VCaP (cell line): ENCODE results near the gene RAG2.

ENCODE experiments used
- H3K27ac ChIP-seq: fragments of 450-650 bp; 2 replicates; pipeline ENCODE4 v1.5.1; 2017
- CTCF ChIP-seq: fragments of 450-650 bp; conservative IDR thresholded peaks from 2 replicates; pipeline ENCODE4 v1.5.1; 2017; ENCODE audit warnings: mild to moderate bottlenecking, moderate library complexity

Gene RAG2

DNA sequence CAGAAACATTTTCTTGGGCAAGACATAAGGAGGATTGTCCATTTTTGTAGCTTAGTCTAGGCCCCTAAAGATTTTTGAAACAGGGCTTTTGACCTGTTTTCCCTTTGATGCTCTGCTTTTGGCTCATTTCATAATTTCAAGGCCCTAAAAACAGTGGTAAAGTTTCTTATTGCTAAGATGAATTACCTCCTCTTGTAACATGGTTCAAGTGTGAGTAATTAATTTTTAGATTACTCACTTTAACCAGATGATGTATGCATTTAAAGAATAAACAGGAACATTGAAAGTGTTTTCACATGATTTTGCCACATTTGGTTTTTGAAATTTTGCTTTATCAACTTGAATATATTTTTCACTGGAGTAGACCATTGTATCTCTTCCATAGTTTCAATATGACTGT, 1.2 kb downstream of the RAG2 start:
- H3K27ac ChIP-seq, result no peak overlapping the region
- TF ChIP-seq CTCF, result no peak

DNA sequence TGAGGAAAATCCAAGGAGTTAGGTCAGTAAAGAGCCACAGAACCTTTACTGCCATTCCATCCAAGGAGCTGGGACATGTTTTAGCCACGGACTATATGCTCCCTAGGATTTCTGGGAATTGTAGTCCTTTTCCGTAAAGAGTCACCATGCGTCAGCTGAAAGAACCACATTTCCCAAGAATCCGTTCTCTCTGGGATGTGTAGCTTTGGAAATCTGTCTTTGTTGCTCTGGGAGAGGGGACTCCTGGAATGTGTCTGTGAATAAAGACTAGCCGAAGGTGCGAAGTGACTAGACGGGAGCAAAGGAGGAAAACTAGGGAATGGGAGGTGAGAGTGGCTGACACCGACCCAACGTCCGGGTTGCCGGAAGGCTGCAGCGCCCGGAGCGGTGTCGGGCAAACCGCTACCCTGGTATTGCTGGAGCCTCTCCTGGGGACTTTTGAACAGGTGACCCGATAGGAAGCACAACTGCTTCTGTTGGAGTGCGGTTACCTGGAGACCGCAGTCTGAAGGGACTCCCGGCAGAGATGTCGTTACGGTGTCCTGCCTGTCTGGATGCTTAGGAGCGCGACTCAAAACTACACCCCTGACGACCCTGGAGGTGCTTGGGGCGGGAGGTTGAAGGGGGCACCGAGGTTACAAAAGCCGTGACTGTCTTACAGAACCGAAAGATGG, 3.6 kb downstream of the RAG2 start, which contains the start of gene IFTAP:
Gene IFTAP, plus strand, starts transcription at position 187 of the 674 bp plus-strand sequence. CDS start 15,602 bp downstream, outside the sequence.
- TF ChIP-seq CTCF, result no peak
- peak within 1 kb of the TSS; percentile 56 for H3K27ac ChIP-seq

DNA sequence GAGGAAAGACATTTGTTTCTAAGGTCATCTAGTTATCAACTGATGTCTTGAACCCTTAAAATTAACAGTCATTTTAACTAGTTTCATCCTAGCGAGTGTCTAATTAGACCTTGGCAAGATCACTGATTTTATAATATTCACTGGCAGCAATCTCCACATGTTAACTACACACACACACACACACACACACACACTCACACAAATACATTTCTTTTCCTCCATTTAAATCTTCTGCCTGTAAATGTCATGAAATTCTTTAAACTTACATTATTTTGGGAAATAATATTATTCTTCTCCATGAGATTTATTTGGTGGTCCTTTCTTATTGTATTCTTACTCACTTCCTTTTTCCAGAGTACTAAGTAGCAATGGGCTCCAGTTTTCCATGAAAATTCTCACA, 6.6 kb downstream of the RAG2 start:
- no peak for TF ChIP-seq CTCF
- no peak overlapping the region for H3K27ac ChIP-seq

DNA sequence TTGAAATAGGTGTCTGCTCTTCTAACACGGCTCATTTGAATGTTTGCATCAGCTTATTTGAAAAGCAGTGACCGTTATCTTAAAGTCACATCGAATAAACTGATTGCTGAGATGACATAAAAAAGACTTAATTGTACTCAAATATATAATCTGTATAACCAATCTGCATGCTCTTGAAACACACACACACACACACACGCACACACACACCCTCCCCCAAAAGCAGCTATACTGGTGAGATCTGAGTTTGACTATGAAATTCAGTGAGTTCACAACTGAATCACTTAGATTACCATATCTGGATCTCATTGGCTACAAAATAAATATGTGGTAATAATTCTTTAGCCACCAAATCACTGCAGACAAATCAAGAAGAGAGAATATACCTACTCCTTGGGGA, 7.5 kb downstream of the RAG2 start:
- H3K27ac ChIP-seq, result no peak overlapping the region
- TF ChIP-seq CTCF, result no peak

- no peak for TF ChIP-seq CTCF
- no peak overlapping the region for H3K27ac ChIP-seq
Measured at GRCh38 chr11:36588099-36588498, 9.9 kb downstream of the RAG2 start.

DNA sequence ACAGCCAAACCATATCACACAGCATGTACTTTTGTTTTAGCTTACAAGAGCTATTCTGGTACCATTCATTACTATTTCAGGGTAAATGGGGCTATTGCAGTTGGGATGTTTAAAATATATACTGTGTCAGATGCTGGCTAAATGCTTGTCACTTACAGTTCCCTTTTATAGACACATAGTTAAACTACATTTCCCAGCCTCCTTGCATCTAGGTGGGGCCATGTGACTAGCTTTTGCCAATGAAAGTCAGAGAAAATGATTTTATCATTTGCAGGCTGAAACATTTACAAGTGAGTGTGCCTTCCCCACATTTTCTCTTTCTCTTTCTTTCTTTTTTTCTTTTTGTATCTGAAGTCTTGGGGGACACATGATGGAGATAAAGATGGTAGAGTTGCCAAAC, 11.5 kb downstream of the RAG2 start:
- no peak for TF ChIP-seq CTCF
- no peak overlapping the region for H3K27ac ChIP-seq

DNA sequence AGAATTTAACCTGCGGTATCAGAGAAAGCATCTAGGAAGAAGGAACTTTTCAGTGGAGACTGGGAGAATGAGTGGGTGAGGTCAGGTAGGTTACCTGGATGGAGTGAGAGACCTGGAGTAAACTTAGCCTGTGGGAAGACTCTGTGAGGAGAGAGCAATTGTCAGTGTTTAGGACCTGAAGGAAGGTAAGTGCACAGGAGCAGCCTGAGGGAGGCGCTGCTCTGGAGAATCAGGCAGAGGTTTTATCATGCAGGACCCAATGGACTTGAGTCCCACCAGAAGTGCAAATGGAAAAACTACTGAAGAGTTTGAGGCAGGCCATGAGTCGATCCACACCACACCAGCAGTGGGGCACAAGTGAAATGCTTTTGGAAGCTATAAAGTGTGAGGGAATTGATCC, 14.4 kb downstream of the RAG2 start:
- H3K27ac ChIP-seq, result no peak overlapping the region
- no peak for TF ChIP-seq CTCF
